ENCODE results near the gene KLHL8.

Gene KLHL8

DNA sequence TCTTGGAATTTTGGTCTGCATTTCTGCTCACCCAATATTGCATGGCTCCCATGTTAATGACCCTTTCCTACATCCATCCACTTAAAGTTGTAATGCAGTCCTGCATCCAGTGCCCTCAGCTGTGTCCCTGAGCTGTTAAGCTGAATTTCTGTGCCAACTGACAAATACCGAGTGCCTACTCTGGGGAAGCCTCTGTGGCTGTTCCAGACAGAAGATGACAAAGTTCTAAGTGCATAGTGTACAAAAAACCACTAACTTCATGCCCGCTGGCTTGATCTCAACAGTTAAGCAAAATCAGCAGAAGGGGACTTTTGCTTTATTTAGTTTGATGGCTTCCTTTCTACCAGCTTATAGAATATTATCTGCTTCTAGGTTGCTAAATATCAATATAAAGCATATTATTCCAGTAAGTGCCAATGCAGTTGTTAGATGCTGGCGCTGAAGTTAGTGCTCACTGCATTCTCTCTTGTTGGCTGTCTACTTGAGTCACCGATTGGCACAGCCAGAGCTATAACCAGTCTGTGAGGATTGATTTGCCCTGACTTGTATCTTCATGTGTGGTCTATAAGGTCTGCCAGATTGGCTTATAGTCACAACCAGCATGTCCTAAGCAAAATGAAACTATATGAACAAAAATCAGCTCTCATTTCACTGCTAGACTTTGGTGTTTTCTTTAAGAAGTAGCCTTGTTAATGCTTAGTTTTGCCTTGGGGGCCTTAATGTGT is 98.9 kb downstream of the KLHL8 start:
- no peak for DNase-seq (ENCODE audit: low read depth in 1 of 2, low spot score in 1 of 2)

DNA sequence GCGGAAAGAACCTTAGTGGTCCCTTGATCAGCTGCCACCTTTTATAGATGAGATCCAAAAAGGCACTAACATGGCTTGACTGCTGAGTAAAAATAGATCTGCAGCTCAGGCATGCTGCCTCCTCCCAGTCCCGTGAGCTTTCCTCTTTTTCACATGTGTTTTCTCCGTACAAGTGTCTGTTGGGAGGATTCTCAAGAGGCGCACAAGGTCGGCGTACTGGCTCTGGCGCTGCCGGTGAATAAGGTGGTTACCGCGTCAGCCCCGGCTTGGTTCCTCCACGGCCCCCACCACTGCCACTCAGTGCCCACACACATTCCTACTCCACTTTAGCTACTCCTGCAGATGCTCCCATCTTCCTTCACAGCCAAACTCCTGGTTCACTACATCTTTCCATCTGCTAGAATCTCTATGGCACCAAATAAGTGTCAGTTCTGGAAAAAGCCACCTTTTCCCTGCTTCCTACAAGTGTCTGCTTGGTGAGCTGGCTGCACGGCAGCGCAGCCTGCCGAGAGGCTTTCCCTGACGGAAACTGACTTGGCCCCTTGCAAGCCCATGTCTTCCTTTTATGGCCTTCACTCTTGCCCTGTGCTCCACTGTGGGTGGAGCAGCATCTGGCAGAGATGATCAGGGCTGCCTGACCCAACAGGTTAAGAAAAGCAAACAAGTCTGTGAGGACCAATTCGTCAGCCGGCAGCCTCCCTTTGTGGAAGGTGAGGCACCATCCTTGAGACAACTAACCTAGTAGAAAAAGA is 99.8 kb downstream of the KLHL8 start:
- DNase-seq (ENCODE audit: low read depth in 1 of 2, low spot score in 1 of 2) = no peak

DNA sequence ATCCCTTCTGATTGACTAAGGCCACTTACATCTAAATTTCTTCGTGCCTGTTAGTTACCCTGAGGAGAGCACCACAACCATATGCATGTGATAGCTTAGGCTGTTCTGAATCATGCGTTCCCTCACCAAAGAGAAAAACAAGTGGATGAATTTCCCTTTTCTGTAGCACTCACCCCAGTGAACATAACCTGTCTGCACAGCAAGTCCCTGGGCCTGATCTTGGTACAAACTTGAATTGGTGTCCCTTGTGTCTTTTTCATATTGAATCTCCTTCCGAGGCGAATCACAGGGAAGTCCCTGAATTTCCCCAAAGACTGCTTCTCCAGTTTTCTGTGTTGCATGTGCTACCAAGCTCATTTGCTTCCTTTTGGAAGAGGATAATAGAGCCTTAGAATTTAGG is 100.4 kb downstream of the KLHL8 start:
- DNase-seq (ENCODE audit: low read depth in 1 of 2, low spot score in 1 of 2) = no peak

DNA sequence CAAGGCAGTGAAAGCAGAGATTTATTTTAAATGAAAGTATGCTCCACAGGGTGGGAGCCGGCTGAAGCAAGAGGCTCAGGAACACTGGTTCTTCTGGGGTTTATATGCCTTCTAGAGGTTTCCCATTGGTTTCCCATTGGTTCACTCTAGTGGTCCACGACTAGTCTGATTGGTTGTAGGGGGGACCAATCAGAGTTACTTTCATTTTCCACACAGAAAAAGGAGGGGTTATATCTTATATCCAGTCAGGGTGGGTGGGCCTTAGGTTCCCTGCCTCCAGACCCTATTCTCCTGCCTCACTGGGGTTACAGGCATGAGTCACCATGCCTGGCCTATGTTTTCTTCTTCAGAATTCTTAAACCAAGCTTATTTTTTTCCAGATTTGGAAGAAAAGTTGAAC is 101.6 kb downstream of the KLHL8 start:
- DNase-seq (ENCODE audit: low read depth in 1 of 2, low spot score in 1 of 2) = no peak

DNA sequence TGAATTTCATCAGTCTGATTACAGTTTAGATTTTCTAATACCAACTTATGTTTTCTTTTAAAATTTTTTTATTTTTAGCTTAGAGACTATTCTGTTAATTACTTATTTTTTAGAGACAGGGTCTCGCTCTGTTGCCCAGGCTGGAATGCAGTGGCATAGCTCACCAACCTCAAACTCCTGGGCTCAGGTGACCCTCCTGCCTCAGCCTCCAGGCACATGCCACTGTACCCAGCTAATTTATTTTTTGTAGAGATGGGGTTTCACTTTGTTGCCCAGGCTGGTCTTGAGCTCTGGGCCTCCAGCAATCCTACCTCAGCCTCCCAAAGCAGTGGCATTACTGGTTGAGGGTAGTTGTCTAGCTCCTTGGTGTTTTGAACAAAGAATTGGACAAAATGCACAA is 102.0 kb downstream of the KLHL8 start:
- DNase-seq (ENCODE audit: low read depth in 1 of 2, low spot score in 1 of 2) = no peak

DNA sequence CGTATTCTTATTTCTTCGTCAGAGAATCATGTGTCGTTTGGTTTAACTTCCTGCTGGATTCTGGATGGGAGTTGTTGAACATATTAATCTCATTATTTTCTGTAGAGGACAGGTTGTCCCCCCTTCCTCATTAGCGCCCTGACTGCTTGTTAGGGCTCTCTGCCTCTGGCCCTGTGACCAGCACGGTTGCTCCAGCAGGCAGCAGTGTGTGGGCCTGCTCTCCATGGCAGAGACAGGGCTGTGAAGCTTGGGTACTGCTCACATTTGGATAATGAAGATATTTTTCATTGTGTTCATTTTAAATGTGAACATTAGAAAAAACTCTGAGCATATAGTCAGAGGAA is 102.7 kb downstream of the KLHL8 start:
- DNase-seq (ENCODE audit: low read depth in 1 of 2, low spot score in 1 of 2) = no peak

DNA sequence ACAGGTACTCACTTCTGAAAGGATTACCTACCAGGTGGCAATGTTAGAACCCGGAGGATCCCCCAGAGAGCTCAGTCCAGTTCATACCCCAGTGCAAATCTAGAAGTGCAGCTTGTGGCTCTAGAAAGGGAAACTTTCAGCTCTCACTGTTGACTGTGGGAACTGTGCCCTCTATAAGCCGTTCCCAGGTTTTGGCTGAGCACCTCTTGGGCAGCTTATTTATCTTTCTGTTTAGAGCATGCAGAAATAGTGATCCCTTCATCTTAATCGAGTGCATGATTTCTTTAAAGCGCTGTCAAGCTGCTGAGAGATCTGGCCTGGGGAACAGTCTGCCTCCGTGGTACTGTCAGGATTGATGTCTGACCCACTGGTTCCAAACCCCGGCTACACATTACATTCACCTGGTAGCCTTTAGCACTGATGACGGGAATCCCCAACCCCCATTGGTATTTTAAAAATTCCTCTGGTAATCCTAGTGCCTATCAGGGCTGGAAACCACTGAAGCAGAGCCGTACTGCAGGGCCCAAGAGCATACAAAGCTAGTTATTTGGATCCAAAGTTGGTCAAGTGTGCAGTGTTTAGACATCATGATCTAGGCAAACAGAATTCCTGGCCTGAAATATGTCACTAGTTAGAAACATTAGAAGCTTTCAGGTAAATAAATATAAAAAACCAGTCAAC is 103.2 kb downstream of the KLHL8 start:
- no peak for DNase-seq (ENCODE audit: low read depth in 1 of 2, low spot score in 1 of 2)

DNA sequence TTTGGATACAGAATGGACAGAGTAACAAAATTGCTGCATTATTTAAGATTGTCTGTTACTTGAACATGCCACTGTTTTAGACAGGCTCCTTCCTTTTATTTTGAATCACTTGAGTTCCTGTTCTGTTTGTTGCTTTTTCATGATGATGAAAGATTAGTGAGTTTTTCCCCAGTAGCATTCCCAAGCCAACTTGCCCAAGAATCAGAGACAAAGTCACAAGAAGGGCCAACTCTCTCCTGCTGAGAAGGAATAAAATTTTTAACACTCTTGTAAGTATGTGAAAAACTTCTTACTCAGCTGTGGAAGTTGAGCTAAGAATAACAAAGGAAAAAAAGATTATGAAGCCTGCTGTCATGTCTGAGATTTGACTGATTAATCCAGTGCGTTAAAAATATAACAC is 104.2 kb downstream of the KLHL8 start:
- DNase-seq (ENCODE audit: low read depth in 1 of 2, low spot score in 1 of 2) = no peak

DNA sequence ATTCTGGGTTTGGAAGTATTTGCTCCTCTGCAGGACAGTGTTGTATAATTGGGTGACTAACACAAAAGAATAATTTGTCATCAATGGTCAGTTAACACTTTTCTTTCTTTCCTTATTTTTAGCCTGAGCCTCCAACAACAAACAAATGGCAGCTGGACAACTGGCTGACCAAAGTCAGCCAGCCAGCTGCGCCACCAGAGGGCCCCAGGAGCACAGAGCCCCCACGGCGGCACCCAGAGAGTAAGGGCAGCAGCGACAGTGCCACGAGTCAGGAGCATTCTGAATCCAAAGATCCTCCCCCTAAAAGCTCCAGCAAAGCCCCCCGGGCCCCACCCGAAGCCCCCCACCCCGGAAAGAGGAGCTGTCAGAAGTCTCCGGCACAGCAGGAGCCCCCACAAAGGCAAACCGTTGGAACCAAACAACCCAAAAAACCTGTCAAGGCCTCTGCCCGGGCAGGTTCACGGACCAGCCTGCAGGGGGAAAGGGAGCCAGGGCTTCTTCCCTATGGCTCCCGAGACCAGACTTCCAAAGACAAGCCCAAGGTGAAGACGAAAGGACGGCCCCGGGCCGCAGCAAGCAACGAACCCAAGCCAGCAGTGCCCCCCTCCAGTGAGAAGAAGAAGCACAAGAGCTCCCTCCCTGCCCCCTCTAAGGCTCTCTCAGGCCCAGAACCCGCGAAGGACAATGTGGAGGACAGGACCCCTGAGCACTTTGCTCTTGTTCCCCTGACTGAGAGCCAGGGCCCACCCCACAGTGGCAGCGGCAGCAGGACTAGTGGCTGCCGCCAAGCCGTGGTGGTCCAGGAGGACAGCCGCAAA is 106.0 kb downstream of the KLHL8 start:
- DNase-seq (ENCODE audit: low read depth in 1 of 2, low spot score in 1 of 2) = no peak

DNA sequence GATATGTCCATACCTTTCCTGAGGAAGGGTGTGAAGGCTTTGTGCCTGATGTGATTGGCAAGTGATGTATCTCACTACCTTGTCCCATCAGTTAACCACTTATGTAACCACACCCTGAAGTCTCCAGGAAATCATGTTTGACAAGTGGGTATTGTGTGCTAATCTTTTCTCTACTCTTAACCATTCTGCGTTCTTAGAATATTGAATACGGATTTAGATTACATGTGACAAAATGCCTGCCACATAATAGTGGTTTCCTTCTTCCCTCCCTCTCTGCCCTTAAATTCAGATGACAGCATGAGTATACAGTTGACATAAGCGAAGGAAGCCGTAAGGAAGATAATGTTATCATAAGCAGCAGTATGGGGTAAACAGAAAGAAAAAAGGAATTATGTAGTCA is 108.4 kb downstream of the KLHL8 start:
- DNase-seq (ENCODE audit: low read depth in 1 of 2, low spot score in 1 of 2) = no peak

Data from activated T-helper 1 cell treated with anti-CD3 and anti-CD28 coated beads, Interleukin-2, amount 50 U/mL, for 16 hours (primary cell).